ENCODE measurements around the gene CENPP.

DNA sequence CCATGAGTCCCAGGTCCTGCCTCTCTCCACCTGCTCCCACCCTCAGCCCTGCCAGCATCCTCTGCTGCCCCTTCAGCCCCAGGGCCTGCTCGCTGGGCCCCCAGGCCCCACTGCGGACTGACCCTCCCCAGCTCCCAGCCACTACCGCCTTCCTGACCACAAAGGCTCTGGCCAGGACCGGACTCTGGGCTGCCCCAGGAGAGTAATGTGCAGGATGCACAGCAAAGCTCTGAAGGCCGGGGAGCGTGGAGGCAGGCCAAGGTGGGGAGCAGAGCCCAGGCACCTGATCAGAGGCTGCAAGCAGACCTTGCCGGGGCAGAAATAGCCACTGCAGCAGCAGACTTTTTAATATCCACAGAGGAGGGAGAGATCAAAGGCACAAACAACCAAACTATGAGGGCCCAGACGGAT, 316.3 kb downstream of the CENPP start:
- no peak for TF ChIP-seq POLR2AphosphoS5 (IDR thresholded peaks at IDR 0.05; ENCODE audit: low read depth, low read length)
- TF ChIP-seq POLR2A (IDR thresholded peaks at IDR 0.05; ENCODE audit: low read depth, low read length) = no peak
- TF ChIP-seq SPI1 (IDR thresholded peaks at IDR 0.05; ENCODE audit: low read depth, low read length) = no peak
- no peak for TF ChIP-seq PAX5 (IDR thresholded peaks at IDR 0.05; ENCODE audit: insufficient read depth, low read length, severe bottlenecking)
